Skeletal muscle tissue (tissue), 4 donors: ENCODE data around the gene C1QTNF4. TPM values are rescaled to one million over a fixed set of nuclear protein-coding genes. Genes with fewer than 3 reads are reported as not detected.
A peak's percentile ranks its signal among the peaks of the same experiment; 100 is the strongest.

Experiments
- H3K27ac ChIP-seq: one replicate; pipeline ENCODE4 v1.7.0; 2013; ENCODE audit warnings: mild to moderate bottlenecking, low read depth, low read length, inconsistent platforms
- H3K27me3 ChIP-seq, 3 donors: one replicate each; pipeline ENCODE4 v1.7.0; 2013; ENCODE audit warnings: low read length in 3 of 3; ENCODE audit not compliant: control insufficient read depth in 3 of 3, insufficient read depth in 3 of 3
- H3K36me3 ChIP-seq, 3 donors: one replicate each; pipeline ENCODE4 v1.7.0; 2013; ENCODE audit warnings: low read length in 3 of 3; ENCODE audit not compliant: control insufficient read depth in 3 of 3, insufficient read depth in 3 of 3
- H3K4me1 ChIP-seq, 3 donors: one replicate each; pipeline ENCODE4 v1.7.0; 2013; ENCODE audit warnings: low read length in 3 of 3, mild to moderate bottlenecking in 3 of 3; ENCODE audit not compliant: control insufficient read depth in 3 of 3, insufficient read depth in 3 of 3
- H3K4me3 ChIP-seq, 3 donors: one replicate each; pipeline ENCODE4 v1.7.0; 2013; ENCODE audit warnings: low read length in 3 of 3
- H3K9ac ChIP-seq, 3 donors: one replicate each; pipeline ENCODE4 v1.7.0; 2013; ENCODE audit warnings: low read length in 3 of 3, mild to moderate bottlenecking in 3 of 3, moderate library complexity in 2 of 3, low read depth in 1 of 3
- H3K9me3 ChIP-seq, 3 donors: one replicate each; pipeline ENCODE4 v1.7.0; 2013; ENCODE audit warnings: low read length in 3 of 3; ENCODE audit not compliant: control insufficient read depth in 3 of 3
- total RNA-seq: library from RNA; depleted of rRNA; stranded (reverse); fragments of >200 nt; gene quantifications from one replicate; pipeline ENCODE4 v1.2.3, GENCODE V29; 2014
- donor health status: Osteomylitis.

Gene C1QTNF4
- total RNA-seq, 1 donor from 2014 or later: 6.8 TPM

DNA sequence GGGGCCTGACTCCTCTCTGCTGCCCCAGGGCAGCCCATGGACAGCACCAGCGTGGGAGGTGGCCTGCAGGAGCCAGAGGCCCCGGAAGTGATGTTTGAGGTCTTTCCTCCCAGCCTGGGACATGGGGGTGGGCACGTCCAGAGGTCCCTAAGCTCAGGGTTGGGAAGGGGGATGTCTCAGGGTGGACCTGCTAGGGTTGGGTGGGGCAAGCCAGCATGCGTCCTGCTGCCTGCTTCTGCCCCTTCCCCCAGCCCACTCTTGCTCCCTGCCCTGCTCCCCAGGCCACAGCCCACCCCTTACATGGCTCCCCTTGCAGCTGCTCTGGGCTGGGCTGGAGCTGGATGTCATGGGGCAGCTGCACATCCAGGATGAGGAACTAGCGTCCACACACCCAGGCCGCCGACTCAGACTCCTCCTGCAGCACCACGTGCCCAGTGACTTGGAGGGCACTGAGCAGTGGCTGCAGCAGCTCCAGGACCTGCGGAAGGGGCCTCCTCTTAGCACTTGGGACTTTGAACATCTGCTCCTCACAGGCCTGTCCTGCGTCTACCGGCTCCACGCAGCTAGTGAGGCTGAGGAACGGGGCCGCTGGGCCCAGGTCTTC, 6.4 kb downstream of the C1QTNF4 start:
- Histone ChIP-seq H3K27ac (no peak overlapping the region), H3K36me3 (peaks cover 21 to 26% (median 24%) of the 10 kb centered on the region in 3 donors), H3K4me3 (peak overlapping the region in 2 of 3 donors; percentile 5 to 35), H3K27me3 (peaks cover 27 to 34% (median 27%) of the 10 kb centered on the region in 3 donors), H3K4me1 (peaks cover 6 to 14% (median 9%) of the 10 kb centered on the region in 3 donors), H3K9ac (peak overlapping the region in 1 of 3 donors; percentile 33), H3K9me3 (no peaks in the 10 kb centered on the region)

DNA sequence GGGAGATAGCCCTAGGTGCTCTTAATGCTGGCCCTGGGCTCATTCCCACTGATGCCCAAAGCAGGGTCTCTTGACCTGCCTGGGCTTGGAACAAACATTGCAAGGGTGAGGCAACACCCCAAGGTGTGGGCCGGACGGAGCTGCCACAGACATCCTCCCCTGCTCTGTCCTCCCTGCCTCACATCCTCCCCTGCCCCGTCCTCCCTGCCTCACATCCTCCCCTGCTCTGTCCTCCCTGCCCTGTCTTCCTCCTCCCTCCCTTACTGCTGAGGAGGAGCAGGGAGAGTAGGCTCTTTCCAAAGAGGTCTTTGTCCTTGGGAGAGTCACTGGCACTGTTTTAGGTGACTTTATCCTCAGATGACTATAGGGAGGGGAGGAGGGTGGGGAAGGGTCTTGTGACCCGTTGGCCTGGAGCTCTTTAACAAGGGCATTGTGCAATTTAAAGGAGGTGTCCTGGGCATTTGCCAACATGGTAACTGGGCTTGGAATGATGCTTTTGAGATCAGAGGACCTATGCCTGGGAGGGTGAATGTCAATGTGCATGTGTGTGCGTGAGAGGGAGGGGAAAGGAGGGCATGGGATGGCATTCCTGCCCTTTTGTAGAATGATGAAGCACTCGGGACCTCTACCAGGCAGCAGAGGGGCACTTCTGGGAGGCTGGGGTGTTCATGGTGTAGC, 7.0 kb downstream of the C1QTNF4 start:
- Histone ChIP-seq H3K36me3 (peaks cover 28 to 33% (median 30%) of the 10 kb centered on the region in 3 donors), H3K4me1 (peaks cover 6 to 14% (median 9%) of the 10 kb centered on the region in 3 donors), H3K27me3 (peaks cover 22 to 28% (median 22%) of the 10 kb centered on the region in 3 donors), H3K27ac (no peak overlapping the region), H3K4me3 (peak overlapping the region in 2 of 3 donors; percentile 35 to 48), H3K9me3 (no peaks in the 10 kb centered on the region), H3K9ac (peak overlapping the region in 2 of 3 donors; percentile 25 to 40)

DNA sequence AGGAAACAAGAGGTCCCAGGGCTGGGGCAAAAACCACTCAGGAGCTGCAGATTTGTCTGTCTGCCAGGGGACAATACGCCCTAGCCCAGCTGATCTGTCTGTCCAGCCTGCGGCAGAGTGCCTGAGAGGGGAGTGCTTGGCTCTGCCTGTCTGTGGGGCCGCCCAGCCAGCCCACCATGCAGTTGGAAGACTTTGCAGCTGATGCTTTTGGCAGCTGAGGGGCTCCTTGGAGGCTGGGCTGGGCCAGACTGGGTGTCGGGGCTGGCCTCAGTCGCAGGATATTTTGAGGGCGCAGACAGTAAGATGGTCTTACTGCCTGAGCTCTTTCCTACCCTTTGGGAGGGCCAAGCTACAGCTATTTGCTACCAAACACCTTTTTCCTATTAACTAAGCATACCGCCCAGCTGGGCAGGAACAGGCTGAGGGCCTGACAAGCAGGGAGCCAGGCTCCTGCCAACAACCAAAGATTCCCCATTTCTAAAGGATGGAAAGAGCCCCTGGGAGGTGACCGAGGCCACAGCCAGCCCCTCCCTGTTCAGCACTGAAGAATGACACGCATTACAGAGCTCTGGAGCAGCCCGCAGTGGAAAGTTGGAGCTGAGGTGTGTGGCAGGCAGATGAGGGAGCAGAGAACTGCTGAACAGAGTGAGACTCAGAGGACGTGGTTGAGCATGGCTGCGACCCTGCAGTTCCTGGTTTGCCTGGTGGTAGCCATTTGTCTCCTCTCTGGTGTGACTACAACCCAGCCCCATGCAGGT, 7.9 kb downstream of the C1QTNF4 start, which contains the start of gene FAM180B:
Gene FAM180B, plus strand, starts transcription at position 581 of the 758 bp plus-strand sequence. Its CDS starts 91 bp downstream, at position 672.
- Histone ChIP-seq H3K4me3 (peak within 1 kb of the TSS in 2 of 3 donors; percentile 35 to 48), H3K27me3 (peaks cover 15 to 21% (median 19%) of the 10 kb centered on the region in 3 donors), H3K27ac (peak within 1 kb of the TSS; percentile 12), H3K9me3 (no peaks in the 10 kb centered on the region), H3K4me1 (peaks cover 6 to 14% (median 9%) of the 10 kb centered on the region in 3 donors), H3K9ac (peak within 1 kb of the TSS in 2 of 3 donors; percentile 25 to 40), H3K36me3 (peaks cover 36 to 42% (median 38%) of the 10 kb centered on the region in 3 donors)

DNA sequence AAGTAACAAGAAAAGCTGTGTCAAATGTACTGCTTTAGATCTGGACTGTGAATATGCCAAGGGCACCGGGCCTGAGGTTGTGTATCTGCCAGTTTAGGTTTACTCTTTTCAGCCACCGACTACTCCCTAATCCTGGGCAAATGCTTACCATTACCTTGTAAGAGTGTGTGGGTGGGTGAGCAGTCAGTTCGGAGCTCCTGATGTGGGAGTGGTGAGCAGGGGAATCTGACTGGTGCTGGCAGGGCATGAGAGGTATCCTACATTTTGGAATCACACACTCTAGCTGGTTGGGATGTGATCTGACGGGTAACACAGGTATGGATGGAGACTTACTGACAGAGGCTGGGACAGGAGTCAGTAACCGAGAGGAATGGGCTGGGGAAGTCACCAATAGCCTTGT, 10.4 kb downstream of the C1QTNF4 start:
- Histone ChIP-seq H3K9me3 (no peaks in the 10 kb centered on the region), H3K9ac (no peak overlapping the region), H3K4me3 (no peak overlapping the region), H3K27me3 (peaks cover 0 to 2% (median under 1%) of the 10 kb centered on the region in 3 donors), H3K27ac (no peak overlapping the region), H3K36me3 (peaks cover 47 to 52% (median 49%) of the 10 kb centered on the region in 3 donors), H3K4me1 (peaks cover 16 to 28% (median 28%) of the 10 kb centered on the region in 3 donors)

DNA sequence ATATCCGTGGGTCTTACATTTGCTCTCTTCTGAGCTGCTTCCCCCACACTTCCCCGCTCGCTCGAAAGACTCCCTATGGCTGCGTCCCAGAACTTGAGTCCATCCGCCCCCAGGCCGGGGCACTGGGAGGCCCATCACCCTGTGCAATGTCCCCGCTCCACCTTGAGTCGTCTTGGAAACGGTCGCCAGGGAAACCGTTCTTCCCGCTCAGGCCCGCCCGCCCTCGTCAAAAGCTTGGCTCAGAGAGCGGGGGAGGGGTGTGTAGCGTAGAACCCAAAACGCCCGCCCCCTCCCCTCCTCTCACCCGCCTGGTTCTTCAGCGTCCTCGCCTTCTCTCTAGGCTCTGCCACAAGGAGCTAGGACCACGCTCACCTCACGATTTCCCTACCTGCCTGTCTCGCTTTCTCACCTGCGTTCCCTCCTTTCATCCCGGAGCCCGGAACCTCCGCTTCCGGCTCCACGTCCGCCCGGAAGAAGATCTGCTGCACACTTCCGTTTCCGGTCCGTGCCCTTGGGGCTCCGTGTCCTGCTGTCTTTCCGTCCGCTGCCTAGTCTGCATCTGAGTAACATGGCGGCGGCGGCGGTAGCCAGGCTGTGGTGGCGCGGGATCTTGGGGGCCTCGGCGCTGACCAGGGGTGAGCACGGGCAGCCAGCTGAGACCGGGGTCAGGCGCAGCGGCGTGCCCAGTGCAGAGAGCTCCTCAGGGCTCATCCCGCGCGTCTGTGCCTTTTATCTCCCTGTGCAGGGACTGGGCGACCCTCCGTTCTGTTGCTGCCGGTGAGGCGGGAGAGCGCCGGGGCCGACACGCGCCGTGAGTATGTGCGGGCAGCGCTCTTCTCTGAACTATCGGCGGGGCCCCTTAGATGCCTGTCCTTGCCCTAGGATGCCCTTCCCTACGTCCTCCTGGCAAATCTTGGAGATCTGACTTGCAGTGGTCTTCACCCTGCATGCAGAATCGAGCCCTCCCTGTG, 15.4 kb downstream of the C1QTNF4 start, which contains the start of the genes KBTBD4 and NDUFS3:
Gene KBTBD4, minus strand, starts transcription at position 447 of the 971 bp plus-strand sequence. Its CDS starts 19 bp downstream, at position 428.
Gene NDUFS3, plus strand, starts transcription at position 551 of the 971 bp plus-strand sequence. Its CDS starts 18 bp downstream, at position 569.
- H3K9me3 ChIP-seq: no peaks in the 10 kb centered on the region
- H3K4me3 ChIP-seq: peak within 1 kb of the TSS; percentile 82 to 97 (median 97)
- H3K9ac ChIP-seq: peak within 1 kb of the TSS; percentile 85 to 99 (median 89)
- no peaks in the 10 kb centered on the region for H3K27me3 ChIP-seq
- H3K27ac ChIP-seq: peak within 1 kb of the TSS; percentile 84
- H3K36me3 ChIP-seq: peaks cover 54 to 59% (median 58%) of the 10 kb centered on the region in 3 donors
- peaks cover 27 to 39% (median 28%) of the 10 kb centered on the region in 3 donors for H3K4me1 ChIP-seq

DNA sequence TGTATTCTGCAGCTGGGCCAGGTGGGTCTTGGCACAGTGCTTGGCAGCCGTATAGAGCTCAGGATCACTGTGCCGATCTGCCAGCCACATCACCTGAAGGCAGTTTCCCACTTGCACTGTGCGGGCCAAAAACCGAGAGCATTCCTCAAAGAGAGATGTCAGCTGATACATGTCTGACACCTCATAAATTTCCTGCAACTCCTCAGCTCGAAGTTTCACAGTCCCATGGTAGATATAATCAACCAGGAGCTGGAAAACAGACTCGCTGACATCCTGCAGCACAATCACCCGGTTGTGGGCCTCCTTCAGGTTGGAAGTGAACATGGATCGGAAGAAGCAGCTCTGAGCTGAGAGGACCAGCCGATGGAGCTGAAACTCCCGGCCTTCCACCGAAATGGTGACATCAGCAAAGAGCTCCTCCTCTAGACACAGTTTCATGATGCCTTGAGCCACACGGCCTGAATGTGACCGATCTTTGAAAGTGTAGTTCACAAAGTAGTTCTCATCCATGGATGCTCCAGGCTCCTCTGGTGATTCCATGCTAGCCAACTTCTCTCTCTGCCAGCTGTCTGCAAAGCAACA, 16.7 kb downstream of the C1QTNF4 start:
- peaks cover 54 to 59% (median 56%) of the 10 kb centered on the region in 3 donors for H3K36me3 ChIP-seq
- no peak overlapping the region for H3K27ac ChIP-seq
- H3K4me3 ChIP-seq: peak overlapping the region; percentile 82 to 97 (median 97)
- no peaks in the 10 kb centered on the region for H3K9me3 ChIP-seq
- H3K9ac ChIP-seq: peak overlapping the region in 2 of 3 donors; percentile 89 to 99
- H3K4me1 ChIP-seq: peaks cover 36 to 50% (median 39%) of the 10 kb centered on the region in 3 donors
- H3K27me3 ChIP-seq: no peaks in the 10 kb centered on the region

DNA sequence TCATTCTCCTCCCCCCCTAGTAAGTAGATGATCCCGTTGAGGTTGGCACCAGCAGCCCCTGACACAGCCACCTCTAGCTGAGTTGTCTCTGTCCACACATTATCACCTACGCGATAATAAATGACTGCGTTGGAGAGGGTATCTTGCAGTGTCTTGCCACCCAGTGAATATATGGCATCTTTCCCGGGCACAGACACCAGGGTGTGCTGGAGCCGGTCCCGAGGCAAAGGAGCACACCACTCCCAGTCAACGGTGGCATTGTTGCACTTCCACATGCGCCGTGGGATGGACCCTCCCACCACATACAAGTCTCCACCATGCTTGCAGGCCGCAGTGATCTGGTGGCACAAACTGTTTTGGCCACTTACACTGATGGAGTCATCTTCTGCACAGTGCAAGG, 20.9 kb downstream of the C1QTNF4 start:
- peaks cover 42 to 57% (median 44%) of the 10 kb centered on the region in 3 donors for H3K36me3 ChIP-seq
- peak overlapping the region in 1 of 3 donors; percentile 40 for H3K9ac ChIP-seq
- no peak overlapping the region for H3K4me3 ChIP-seq
- peaks cover 25 to 35% (median 32%) of the 10 kb centered on the region in 3 donors for H3K4me1 ChIP-seq
- H3K27ac ChIP-seq: no peak overlapping the region
- no peaks in the 10 kb centered on the region for H3K27me3 ChIP-seq
- no peaks in the 10 kb centered on the region for H3K9me3 ChIP-seq

DNA sequence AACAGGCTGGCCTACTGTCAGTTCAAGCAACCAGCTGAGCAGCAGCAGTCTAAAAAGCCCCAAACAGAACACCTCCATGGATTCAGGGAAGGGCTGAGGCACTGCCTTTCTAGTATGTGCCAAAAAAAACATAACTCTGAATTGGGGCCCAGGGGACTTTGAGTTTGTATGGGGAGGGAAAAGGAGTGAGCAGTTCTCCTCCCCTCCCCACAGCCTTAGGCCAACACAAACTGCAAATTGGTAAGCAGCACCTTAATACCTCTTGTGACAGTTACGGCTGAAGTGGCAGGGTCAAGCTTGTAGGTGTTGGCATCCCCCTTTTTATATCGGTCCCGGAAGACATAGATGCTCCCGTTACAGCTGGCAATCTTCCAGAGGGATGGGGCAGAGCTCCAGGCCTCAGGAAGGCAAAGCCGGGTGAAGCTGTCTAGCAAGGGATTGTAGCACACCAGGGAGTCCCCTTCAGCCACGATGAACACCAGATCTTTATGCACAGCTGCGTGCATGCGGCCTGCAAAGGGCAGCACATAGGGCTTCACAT, 21.4 kb downstream of the C1QTNF4 start:
- peak overlapping the region in 1 of 3 donors; percentile 14 for H3K9ac ChIP-seq
- no peaks in the 10 kb centered on the region for H3K9me3 ChIP-seq
- H3K27me3 ChIP-seq: no peaks in the 10 kb centered on the region
- no peak overlapping the region for H3K27ac ChIP-seq
- peaks cover 42 to 57% (median 44%) of the 10 kb centered on the region in 3 donors for H3K36me3 ChIP-seq
- no peak overlapping the region for H3K4me3 ChIP-seq
- peaks cover 19 to 30% (median 26%) of the 10 kb centered on the region in 3 donors for H3K4me1 ChIP-seq
